HepG2 (cell line): Measurements from ENCODE around the gene TNFSF10. TPM values are rescaled to one million over a fixed set of nuclear protein-coding genes. Genes with fewer than 3 reads are reported as not detected.

ENCODE experiments used
- ATAC-seq: fragments of 200-7000 bp; cut with Tn5 transposase; 3 replicates; pipeline ENCODE4 v1.9.1; 2020; ENCODE audit warnings: mild to moderate bottlenecking, moderate library complexity
- BruUV-seq: library from RNA; stranded (reverse); fragments of 400-500 nt; replicated peaks from 2 replicates; lab custom pipeline; 2021; lab: Mats Ljungman, UMichigan
- CTCF ChIA-PET: fragments of 300-600 bp; formaldehyde crosslinking; extraction: SDS; loops from one replicate; lab custom pipeline; 2021; ENCODE audit warnings: low total read pairs, inconsistent platforms, low intra/inter-chr PET ratio; lab: Yijun Ruan, JAX
- POLR2A ChIA-PET: fragments of 350-600 bp; sonication (Branson Sonifier 250); formaldehyde crosslinking; loops from one replicate; lab custom pipeline; 2020; ENCODE audit warnings: antibody characterized with exemption, inconsistent platforms; lab: Yijun Ruan, JAX
- DNase-seq: peaks from one replicate; pipeline ENCODE4 v3.0.0-alpha.2; 2015; ENCODE audit warnings: low spot score
- FAIRE-seq: peaks from 3 replicates; lab custom pipeline; 2011; peaks lifted over from hg19 to GRCh38; lab: Jason Lieb, UNC
- H2AFZ ChIP-seq: one replicate; pipeline ENCODE4 v1.6.1; 2011; ENCODE audit warnings: low read length, inconsistent platforms
- H3K27ac ChIP-seq: fragments of 300-600 bp; 3 replicates; pipeline ENCODE4 v1.8.0; 2011; ENCODE audit warnings: mixed run types, mild to moderate bottlenecking, mixed read lengths, low read length, inconsistent platforms; ENCODE audit not compliant: insufficient read depth; ENCODE audit errors: extremely low read length
- H3K27me3 ChIP-seq, 2 experiments: fragments of 200-600 bp in 1 of 2; 2 replicates in 1 of 2; 3 replicates in 1 of 2; pipeline versions ENCODE4 v1.6.0 to v1.8.0; 2011; ENCODE audit warnings: low read length in 2 of 2, mild to moderate bottlenecking in 2 of 2, moderate library complexity in 2 of 2, inconsistent platforms in 1 of 2; ENCODE audit not compliant: insufficient read depth in 2 of 2, control insufficient read depth in 1 of 2
- H3K36me3 ChIP-seq, 2 experiments: fragments of 200-600 bp in 1 of 2; replicated peaks in 1 of 2; 2 replicates in 1 of 2; 3 replicates in 1 of 2; pipeline versions ENCODE4 v1.5.1 to v1.8.0; 2011; ENCODE audit warnings: low read length in 2 of 2, inconsistent platforms in 1 of 2; ENCODE audit not compliant: insufficient read depth in 2 of 2, control insufficient read depth in 1 of 2
- H3K4me1 ChIP-seq: 2 replicates; pipeline ENCODE4 v1.5.1; 2012; ENCODE audit warnings: low read length, inconsistent platforms; ENCODE audit not compliant: insufficient read depth
- H3K4me2 ChIP-seq: 2 replicates; pipeline ENCODE4 v1.6.0; 2011; ENCODE audit warnings: low read depth, low read length, inconsistent platforms
- H3K4me3 ChIP-seq, 3 experiments: fragments of 200-600 bp in 1 of 3; sonication (generic), shearing (Covaris generic) in 1 of 3; replicated peaks in 1 of 3; 2 replicates each; pipeline ENCODE4 v1.5.1; 2011 to 2016; ENCODE audit warnings: low read length in 3 of 3, inconsistent platforms in 2 of 3, low read depth in 2 of 3, mild to moderate bottlenecking in 2 of 3, control low read depth in 1 of 3, mixed read lengths in 1 of 3; ENCODE audit not compliant: insufficient read depth in 1 of 3
- H3K79me2 ChIP-seq: one replicate; pipeline ENCODE4 v1.6.1; 2011; ENCODE audit warnings: low read length, inconsistent platforms; ENCODE audit not compliant: insufficient read depth
- H3K9ac ChIP-seq: 2 replicates; pipeline ENCODE4 v1.6.0; 2011; ENCODE audit warnings: mild to moderate bottlenecking, low read depth, low read length, inconsistent platforms; ENCODE audit not compliant: insufficient read depth
- H3K9me3 ChIP-seq: 2 replicates; pipeline ENCODE4 v1.5.1; 2012; ENCODE audit warnings: mild to moderate bottlenecking, low read length
- H4K20me1 ChIP-seq: 2 replicates; pipeline ENCODE4 v1.6.0; 2011; ENCODE audit warnings: inconsistent platforms, mild to moderate bottlenecking, low read length, moderate library complexity; ENCODE audit not compliant: insufficient read depth
- CBX1 ChIP-seq: IDR thresholded peaks from one replicate; pipeline ENCODE4 v1.6.1; 2016; ENCODE audit warnings: antibody characterized with exemption, low read depth
- ELF1 ChIP-seq: sonication (generic); formaldehyde crosslinking; IDR thresholded peaks from 2 replicates; pipeline ENCODE4 v1.4.0; 2020; ENCODE audit warnings: missing genetic modification reagents
- KIAA2018 ChIP-seq: sonication (generic); formaldehyde crosslinking; IDR thresholded peaks from 2 replicates; pipeline ENCODE4 v1.5.0; 2020; ENCODE audit warnings: mild to moderate bottlenecking, missing genetic modification reagents, borderline replicate concordance
- PAF1 ChIP-seq: IDR thresholded peaks from 2 replicates; pipeline ENCODE4 v1.6.1; 2016; ENCODE audit warnings: missing genetic modification reagents, missing compliant biosample characterization
- ZBTB37 ChIP-seq: sonication (generic); formaldehyde crosslinking; IDR thresholded peaks from 2 replicates; pipeline ENCODE4 v1.4.0; 2020; ENCODE audit warnings: mild to moderate bottlenecking, missing genetic modification reagents
- ZFP37 ChIP-seq: sonication (generic); formaldehyde crosslinking; IDR thresholded peaks from 2 replicates; pipeline ENCODE4 v1.4.0; 2020; ENCODE audit warnings: missing genetic modification reagents, borderline replicate concordance
- ZNF3 ChIP-seq: IDR thresholded peaks from 2 replicates; pipeline ENCODE4 v1.7.0; 2017; ENCODE audit warnings: inconsistent platforms
- WGBS: methylation state at CpG from one replicate; pipeline ENCODE4 v1.1.6; 2017; ENCODE audit warnings: low lambda C conversion rate; 5-methylcytosine and 5-hydroxymethylcytosine counted together
- in situ Hi-C: cut with HindIII; loops from 2 replicates; pipeline ENCODE4 v1.10.0; 2017; ENCODE audit warnings: low pct_unique_long_range_greater_than_20kb; ENCODE audit not compliant: extremely low pct_ligation_motif_present
- intact Hi-C: fragments of 100-400 bp; cut with micrococcal nuclease; formaldehyde crosslinking; loops from one replicate; pipeline ENCODE4 v1.10.0; 2022; ENCODE audit not compliant: unreplicated experiment
- polyA plus RNA-seq, 8 experiments: library from polyadenylated mRNA; depleted of rRNA in 3 of 8; stranded (reverse) in 7 of 8; unstranded in 1 of 8; fragments of >200 nt; fragmentation: Illumina TruSeq in 4 of 8; extraction: Trizol in 4 of 8; gene quantifications; 2 replicates each; pipeline versions ENCODE4 v1.2.1 to v1.2.3, GENCODE V29; 2011 to 2016; ENCODE audit warnings: low read depth in 4 of 8, missing spikeins in 1 of 8, mixed read lengths in 1 of 8; ENCODE audit not compliant: insufficient read depth in 1 of 8
- total RNA-seq, 5 experiments: library from RNA; depleted of rRNA; stranded (reverse); fragments of >200 nt; fragmentation: Illumina TruSeq; extraction: Trizol; gene quantifications; 2 replicates each; pipeline ENCODE4 v1.2.3, GENCODE V29; 2016; ENCODE audit warnings: low read depth in 1 of 5

Gene TNFSF10
- total and polyA plus RNA-seq, 2 of the 13 experiments (the other 11 are each of a cell fraction or from before 2014, with no cell fraction given) = 8.4 to 9.9 TPM

GRCh38 chr3:172550347-172550943, 27.2 kb upstream of the TNFSF10 start:
- no TSS peak for BruUV-seq
- 92% methylated on average over 6 of the region's 6 CpGs for WGBS
- Histone ChIP-seq H3K27ac (no peak overlapping the region), H3K4me2 (no peak overlapping the region), H4K20me1 (no peaks in the 10 kb centered on the region), H3K9ac (no peak overlapping the region), H3K79me2 (no peaks in the 10 kb centered on the region), H3K4me1 (peaks cover 58% of the 10 kb centered on the region), H3K4me3 (no peak overlapping the region), H3K27me3 (no peaks in the 10 kb centered on the region), H2AFZ (no peak overlapping the region), H3K36me3 (no peaks in the 10 kb centered on the region), H3K9me3 (no peaks in the 10 kb centered on the region)
- ChIA-PET CTCF (no interaction called here), POLR2A (no interaction called here)
- DNase-seq (no peak), ATAC-seq (no peak), FAIRE-seq (no peak)
- intact Hi-C loops = no loop called here
- TF ChIP-seq KIAA2018 (no peak), CBX1 (no peak), ZFP37 (CRISPR knock-in tag) (no peak), ELF1 (CRISPR knock-in tag) (no peak), ZBTB37 (no peak), PAF1 (no peak), ZNF3 (CRISPR knock-in tag) (no peak)
- in situ Hi-C loops = no loop called here
